ENCODE data around the gene AMIGO1. TPM values are rescaled to one million over a fixed set of nuclear protein-coding genes. Genes with fewer than 3 reads are reported as not detected.

The AMIGO1 gene
- total and polyA plus RNA-seq, 11 donors: 4.6 to 19.1 (median 13.4) TPM

DNA sequence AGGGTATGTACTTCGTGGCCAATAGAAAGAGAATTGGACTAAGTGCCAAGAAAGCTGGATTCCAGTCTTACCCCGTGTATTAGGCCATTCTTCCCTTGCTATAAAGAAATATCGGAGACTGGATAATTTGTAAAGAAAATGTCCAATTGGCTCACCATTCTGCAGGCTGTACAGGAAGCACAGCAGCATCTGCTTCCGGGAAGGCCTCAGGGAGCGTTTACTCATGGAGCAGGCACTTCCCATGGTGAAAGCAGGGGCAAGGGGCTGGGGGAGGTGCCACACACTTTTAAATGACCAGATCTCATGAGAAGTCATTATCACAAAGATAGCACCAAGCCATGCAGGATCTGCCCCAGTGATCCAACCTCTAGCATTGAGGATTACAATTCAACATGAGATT is 7.8 kb upstream of the AMIGO1 start:
- Histone ChIP-seq H3K27ac (no peak overlapping the region), H3K4me3 (no peak overlapping the region), H3K36me3 (no peaks in the 10 kb centered on the region), H3K9me3 (no peaks in the 10 kb centered on the region), H3K27me3 (no peaks in the 10 kb centered on the region), H3K4me1 (peaks cover 0 to 5% (median 0%) of the 10 kb centered on the region in 12 donors)
- no peak for DNase-seq
- TF ChIP-seq, protein P1, sequence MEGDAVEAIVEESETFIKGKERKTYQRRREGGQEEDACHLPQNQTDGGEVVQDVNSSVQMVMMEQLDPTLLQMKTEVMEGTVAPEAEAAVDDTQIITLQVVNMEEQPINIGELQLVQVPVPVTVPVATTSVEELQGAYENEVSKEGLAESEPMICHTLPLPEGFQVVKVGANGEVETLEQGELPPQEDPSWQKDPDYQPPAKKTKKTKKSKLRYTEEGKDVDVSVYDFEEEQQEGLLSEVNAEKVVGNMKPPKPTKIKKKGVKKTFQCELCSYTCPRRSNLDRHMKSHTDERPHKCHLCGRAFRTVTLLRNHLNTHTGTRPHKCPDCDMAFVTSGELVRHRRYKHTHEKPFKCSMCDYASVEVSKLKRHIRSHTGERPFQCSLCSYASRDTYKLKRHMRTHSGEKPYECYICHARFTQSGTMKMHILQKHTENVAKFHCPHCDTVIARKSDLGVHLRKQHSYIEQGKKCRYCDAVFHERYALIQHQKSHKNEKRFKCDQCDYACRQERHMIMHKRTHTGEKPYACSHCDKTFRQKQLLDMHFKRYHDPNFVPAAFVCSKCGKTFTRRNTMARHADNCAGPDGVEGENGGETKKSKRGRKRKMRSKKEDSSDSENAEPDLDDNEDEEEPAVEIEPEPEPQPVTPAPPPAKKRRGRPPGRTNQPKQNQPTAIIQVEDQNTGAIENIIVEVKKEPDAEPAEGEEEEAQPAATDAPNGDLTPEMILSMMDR (IDR thresholded peaks at IDR 0.05): no peak
- TF ChIP-seq POLR2A (IDR thresholded peaks at IDR 0.05): no peak
- no peak for ATAC-seq
- 66 to 75% (median 73%) methylated on average over 5 of the region's 5 CpGs for WGBS, 4 donors
- intact Hi-C loops (cut with DNase I): no loop called here

DNA sequence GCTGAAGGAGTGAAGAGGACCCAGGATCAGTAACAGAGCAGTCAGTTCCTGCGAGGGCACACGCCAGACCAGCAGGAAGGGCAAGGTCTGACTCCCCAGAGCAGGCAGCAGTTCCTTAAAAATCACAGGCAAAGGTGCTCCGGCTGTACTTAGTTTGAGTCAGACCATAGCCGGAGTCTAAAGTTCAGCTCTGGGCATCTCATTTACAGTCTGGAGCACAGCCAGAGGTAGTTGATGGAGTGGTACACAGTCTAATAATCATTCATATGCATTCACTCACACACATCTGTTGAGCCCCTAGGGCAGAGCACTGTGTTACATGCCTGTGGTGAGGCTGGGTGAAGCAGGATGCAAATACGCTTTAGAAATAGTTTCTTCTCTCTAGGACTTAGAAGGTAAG is 7.3 kb upstream of the AMIGO1 start:
- WGBS, 4 donors: 85 to 88% (median 86%) methylated on average over 5 of the region's 5 CpGs
- no peak for DNase-seq
- intact Hi-C loops (cut with DNase I): no loop called here
- Histone ChIP-seq H3K9me3 (no peaks in the 10 kb centered on the region), H3K4me1 (peaks cover 0 to 3% (median 0%) of the 10 kb centered on the region in 12 donors), H3K27ac (no peak overlapping the region), H3K27me3 (no peaks in the 10 kb centered on the region), H3K36me3 (no peaks in the 10 kb centered on the region), H3K4me3 (no peak overlapping the region)
- ATAC-seq: no peak
- TF ChIP-seq, protein P1 (IDR thresholded peaks at IDR 0.05): no peak
- no peak for TF ChIP-seq POLR2A (IDR thresholded peaks at IDR 0.05)

DNA sequence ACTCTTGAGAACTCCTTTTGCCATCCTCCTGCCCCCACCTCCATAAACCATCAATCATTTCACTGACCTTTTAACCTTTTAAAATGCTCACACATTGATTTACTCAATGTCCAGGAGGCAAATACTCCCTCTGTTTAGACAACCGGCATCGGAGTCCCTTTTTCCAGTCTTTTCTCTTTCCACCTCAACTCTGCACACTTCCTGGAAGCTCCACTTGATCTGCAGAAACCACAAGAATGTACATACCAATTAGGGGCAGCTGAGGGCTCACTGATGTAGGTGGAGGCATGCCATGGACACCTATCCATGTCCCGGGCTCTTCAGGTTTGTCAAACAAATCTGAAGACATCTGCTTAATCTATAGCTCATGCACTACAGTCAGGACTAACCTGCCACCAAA is 5.3 kb upstream of the AMIGO1 start:
- no peaks in the 10 kb centered on the region for H3K36me3 ChIP-seq
- H3K9me3 ChIP-seq: no peaks in the 10 kb centered on the region
- H3K4me3 ChIP-seq: no peak overlapping the region
- H3K27ac ChIP-seq: no peak overlapping the region
- WGBS, 4 donors: 80 to 90% (median 86%) methylated on average over 3 of the region's 3 CpGs
- DNase-seq (no peak), ATAC-seq (no peak)
- no peaks in the 10 kb centered on the region for H3K27me3 ChIP-seq
- no peak for TF ChIP-seq POLR2A (IDR thresholded peaks at IDR 0.05)
- TF ChIP-seq, protein P1 (IDR thresholded peaks at IDR 0.05): no peak
- H3K4me1 ChIP-seq: peaks cover 0 to 9% (median 4%) of the 10 kb centered on the region in 12 donors
- intact Hi-C loops (cut with DNase I): no loop called here

DNA sequence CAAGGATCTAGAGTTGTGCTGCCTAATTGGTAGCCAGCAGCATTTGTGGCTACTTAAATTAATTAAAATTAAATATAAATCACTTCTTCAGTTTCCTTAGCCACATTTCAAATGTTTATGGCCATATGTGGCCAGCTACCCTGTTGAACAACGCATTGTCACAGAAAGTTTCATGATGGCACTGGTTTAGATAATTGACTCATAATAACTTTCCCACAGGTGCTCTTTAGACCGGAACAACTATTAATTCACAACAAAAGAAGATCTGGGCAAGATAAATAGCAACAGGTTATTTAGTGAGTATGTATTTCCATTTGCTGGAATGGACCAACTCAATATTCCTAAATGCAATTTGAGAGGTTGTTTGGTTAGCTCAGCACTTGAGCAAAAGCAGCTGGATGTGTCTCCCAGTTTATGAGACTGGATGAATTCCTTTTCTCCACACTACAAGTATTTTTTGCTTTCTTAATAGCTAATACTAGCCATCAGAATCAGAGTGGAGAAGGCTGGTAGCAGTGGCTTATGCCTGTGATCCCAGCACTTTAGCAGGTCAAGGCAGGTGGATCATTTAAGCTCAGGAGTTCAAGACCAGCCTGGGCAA is 3.7 kb upstream of the AMIGO1 start:
- DNase-seq (no peak), ATAC-seq (no peak)
- no peaks in the 10 kb centered on the region for H3K27me3 ChIP-seq
- no peaks in the 10 kb centered on the region for H3K9me3 ChIP-seq
- intact Hi-C loops (cut with DNase I): no loop called here
- no peaks in the 10 kb centered on the region for H3K36me3 ChIP-seq
- peaks cover 0 to 17% (median 7%) of the 10 kb centered on the region in 12 donors for H3K4me1 ChIP-seq
- 84 to 93% (median 90%) methylated on average over 2 of the region's 2 CpGs for whole genome bisulfite sequencing, 4 donors
- H3K4me3 ChIP-seq: no peak overlapping the region
- no peak overlapping the region for H3K27ac ChIP-seq
- TF ChIP-seq, protein P1 (IDR thresholded peaks at IDR 0.05): no peak
- TF ChIP-seq POLR2A (IDR thresholded peaks at IDR 0.05): no peak

All from heart left ventricle (tissue), 16 donors.